KG1 (cell line): ENCODE measurements around the gene RPS27L.
A peak's percentile ranks its signal among the peaks of the same experiment; 100 is the strongest.

ENCODE experiments used
- DNase-seq: peaks from one replicate; lab custom pipeline; 2025; lab: John Stamatoyannopoulos, UW

RPS27L gene

GRCh38 chr15:63157118-63157843, at the start of gene RPS27L:
TSS of gene RPS27L (minus strand) at chr15:63157477. CDS start at chr15:63157405, 72 bp downstream.
- DNase-seq: peak; percentile 72

DNA sequence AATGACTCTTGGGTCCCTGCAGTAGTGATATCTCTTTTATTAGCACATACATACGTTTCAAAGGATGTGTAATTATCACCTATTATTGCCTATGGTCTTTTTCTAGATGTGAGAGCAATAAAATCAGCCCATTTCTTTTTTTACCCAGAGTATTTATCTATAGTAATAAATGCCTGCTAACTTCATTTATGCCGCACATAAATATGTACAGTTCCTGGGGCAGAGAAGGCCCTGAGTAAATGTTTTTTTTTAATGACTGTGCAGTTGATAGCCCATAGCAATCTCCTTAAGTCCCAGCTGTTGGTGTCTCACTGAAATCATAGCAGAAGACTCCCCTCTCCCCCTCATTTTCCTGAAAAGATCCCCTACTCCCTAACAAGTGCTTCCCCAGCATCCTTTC, 48.8 kb upstream of the RPS27L start:
- no peak for DNase-seq

DNA sequence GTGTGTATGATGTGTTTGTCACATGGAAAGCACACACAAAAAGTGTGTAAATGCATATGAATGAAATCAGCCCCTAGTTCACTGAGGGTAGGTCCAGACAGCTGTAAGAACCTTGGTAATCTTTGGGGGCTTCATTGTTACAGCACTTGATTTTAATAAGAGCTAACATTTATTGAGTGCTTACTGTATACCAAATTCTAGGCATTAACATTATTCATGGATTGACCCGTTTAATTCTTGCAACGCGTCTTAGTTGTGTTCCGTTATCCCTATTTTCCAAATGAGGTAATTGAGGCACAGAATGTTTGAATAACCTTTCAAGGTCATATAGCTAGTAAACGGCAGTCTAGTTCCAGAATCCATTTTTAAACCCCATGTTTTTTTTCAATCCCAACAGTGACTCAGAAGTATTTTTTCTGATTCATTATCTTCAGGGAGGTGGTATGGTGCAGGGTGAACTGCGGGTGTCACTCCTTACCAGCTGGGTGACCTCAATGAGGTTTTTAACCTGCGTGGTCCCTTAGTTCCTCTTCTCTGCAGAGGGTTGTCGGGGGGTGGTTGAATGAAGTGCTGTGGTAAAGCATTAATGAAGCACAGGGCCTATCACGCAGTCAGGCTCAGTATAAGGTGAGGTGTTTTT, 46.3 kb upstream of the RPS27L start:
- no peak for DNase-seq

- no peak for DNase-seq
Measured at GRCh38 chr15:63202861-63203260, 45.6 kb upstream of the RPS27L start.

DNA sequence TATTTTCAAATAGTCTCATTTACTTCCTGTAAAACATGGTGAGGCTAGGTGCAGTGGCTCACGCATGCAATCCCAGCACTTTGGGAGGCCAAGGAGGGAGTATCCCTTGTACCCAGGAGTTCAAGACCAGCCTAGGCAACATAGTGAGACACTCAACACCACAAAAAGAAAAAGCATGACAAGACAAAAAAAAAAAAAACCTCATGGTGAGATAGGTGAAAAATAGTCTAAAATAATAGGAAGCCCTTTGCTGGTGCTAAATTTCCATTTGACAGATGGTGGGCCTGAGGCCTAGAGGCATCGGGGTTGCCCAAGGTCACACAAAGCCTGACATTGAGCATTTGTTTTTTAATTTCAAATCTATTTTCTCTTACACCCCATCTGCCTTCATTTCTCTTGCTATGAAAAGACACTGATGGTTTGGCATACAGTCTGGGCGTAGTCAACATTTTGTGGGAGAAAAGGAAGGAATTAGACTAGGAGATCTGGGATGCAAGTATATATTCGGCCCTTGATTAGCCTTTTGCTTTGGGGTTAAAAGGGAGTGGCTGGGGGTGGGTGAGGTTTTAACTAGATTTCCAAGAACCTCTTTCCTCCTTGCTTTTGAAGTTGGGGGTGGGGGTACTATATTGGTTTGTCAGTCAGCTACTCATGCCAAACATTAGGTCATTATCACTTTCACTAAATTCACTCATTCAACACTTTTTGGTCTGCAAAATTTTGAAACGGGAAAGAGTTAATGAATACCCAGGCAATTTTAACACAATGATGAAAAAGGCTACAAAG, 43.4 kb upstream of the RPS27L start:
- no peak for DNase-seq

DNA sequence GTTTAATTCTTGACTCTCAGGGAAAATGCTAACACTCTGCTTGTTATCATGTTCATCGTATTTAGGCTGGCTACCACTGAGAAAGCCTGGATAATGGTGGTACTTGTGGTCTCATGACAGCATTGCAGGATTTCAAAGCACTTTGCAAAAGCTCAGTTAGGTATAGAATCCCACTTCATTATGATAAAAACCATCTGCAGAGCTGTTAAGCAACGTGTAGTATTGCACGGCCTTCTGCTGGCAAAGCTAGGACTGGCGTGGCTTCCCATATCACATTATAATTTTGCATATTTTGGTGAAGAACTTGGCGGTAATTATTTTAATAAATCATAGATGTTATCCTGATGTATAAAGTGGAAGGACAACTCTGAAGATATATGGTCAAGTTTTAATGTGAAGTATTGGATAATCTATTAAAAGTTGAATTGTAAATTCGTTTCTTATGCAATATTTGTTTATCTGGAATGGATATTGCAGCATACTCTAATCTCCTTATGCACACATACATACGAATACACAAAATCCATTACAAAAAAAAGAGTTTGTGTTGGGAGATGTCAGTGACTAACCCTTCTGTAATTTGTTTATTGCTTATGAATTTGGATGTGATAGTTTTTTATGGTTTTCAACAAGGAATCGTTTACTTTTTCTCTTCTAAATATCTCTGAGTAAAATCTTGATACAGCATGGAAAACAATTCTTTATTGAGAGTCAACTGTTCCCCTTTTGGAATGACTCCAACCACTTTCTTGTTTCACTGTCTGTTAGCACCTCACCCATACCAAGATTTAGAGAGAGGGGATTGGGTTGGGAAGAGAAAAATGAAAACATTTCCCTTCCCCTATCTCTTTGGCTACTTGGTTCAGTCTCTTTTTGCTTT, 41.3 kb upstream of the RPS27L start:
- no peak for DNase-seq

DNA sequence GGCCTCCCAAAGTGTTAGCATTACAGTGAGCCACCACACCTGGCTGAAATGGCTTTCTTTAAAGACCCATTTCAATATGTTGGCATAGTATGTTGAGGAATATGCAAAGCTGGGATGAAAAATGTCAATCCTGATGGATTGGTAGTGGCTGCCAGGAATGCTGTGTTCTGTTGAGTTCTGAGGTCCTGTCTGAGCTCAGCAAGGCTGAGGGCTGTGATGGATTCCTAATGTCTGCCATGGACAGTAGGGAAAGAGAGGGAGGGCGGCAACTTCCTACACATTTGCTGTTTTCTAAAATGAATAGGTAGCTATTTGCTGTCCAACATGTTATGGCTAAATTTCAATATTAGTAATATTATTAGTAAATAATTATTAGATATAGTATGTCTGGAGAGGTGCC, 40.3 kb upstream of the RPS27L start:
- DNase-seq: no peak

DNA sequence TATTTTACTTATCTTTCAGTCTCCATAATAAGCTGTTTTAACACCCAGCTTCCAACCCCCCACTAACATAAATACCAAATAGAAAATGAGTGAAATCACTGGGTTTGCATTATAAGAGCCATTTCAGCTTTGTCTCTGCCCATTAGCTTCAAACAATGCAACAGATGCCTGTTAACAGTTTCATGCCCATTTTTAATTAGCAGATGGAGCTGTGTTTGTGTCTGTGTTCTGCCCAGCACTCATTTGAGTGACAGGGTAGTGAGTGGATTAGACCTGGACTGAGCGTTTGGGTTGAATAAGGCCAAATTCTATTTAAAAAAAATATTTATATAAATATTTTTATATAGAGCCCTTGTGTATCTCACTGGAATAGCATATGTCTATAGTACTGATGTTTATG, 39.6 kb upstream of the RPS27L start:
- DNase-seq: no peak

- no peak for DNase-seq
Measured at GRCh38 chr15:63195569-63196015, 38.3 kb upstream of the RPS27L start.

DNA sequence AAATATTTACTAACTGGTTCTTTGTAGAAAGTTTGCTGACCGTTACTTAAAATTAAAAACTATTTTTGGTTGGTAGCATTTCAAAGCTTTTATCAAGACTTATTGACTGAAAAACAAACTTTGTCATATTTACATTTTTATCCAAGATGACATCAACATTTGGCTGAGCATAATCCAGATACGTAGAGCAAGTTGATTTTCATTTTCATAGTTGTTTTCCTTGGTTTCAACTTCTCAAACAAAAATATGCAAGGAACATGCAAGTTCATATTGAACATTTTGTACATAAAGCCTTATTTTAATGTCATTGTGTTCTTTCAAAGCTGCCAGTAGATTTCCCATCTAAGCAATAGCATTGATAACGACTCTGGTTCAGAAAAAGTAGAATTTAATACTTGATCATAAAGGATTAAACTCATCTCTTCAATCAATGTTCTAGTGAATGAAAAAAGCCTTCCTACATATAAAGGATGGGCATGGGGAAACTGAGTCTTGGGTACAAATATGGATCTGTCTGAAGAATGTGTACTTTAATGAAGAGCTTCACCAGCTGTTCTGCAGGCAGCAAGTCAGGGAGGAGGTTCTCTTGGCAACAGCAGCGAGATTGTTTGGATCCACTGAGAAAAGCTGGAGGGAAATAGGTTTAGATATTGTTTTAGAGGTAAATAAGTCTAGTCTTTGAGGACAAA, 37.7 kb upstream of the RPS27L start:
- DNase-seq: no peak

- DNase-seq: no peak
Measured at GRCh38 chr15:63194302-63194701, 37.0 kb upstream of the RPS27L start.

DNA sequence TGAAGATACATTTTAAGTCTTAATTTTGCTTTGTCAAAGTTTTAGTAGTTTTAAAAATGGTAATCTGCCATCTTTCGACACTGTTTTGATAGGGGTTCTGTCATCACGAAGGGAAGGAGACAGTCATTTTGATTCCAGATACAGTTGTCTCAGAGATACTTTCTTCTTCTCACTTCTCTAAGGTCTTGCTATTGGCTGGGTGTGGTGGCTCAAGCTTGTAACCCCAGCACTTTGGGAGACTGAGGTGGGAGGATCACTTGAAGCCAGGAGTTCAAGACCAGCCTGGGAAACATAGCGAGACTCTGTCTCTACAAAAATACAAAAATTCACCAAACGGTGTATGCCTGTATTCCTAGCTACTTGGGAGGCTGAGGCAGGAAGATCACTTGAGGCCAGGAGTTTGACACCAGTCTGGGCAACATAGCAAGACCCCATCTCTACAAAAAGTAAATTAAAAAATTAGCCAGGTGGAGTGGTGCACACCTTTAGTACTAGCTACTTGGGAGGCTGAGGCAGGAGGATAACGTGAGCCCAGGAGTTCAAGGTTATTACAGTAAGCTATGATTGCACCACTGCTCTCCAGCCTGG, 35.4 kb upstream of the RPS27L start:
- no peak for DNase-seq

- peak; percentile 79 for DNase-seq
Measured at GRCh38 chr15:63191895-63192618, 34.8 kb upstream of the RPS27L start.

DNA sequence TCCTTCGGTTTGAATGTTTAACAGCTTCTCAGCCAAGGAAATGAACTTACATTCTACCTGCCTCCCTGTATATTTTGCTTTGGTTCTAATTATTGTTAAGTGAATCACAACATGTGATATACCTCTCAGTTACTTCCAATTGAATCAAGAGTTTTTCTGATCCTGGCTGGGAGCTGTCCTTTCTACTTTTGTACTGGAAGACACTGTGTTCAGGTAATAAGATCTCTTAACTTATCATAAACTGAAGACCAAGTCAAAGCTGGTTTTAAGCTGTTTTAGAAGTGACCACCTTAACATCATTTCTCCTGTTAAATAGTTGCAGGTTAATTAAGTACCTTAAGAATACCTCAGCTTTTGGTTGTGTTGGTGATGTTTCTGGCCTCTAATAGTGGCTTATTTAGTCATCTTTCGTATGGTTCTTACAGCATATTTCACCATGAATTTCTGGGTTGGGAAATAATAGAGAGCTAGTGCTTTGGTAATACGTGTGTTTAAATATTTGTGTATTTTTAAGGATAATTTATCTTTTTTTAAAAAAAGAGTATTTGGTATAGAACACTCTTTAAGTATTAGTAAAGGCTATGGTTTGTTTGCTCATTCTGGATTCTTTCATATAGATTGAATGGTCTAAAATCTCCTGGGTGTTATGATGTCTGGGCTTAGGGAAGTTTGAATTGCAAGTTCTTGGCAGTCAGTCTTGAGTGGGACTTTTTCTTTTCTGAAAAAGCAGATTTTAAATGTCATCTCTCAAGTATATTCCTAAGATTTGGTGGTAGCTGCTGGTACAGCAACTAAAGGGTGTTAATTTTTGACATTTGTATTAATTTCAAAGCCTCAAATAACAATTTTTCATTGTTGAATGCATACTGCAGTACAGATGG, 33.7 kb upstream of the RPS27L start:
- no peak for DNase-seq

DNA sequence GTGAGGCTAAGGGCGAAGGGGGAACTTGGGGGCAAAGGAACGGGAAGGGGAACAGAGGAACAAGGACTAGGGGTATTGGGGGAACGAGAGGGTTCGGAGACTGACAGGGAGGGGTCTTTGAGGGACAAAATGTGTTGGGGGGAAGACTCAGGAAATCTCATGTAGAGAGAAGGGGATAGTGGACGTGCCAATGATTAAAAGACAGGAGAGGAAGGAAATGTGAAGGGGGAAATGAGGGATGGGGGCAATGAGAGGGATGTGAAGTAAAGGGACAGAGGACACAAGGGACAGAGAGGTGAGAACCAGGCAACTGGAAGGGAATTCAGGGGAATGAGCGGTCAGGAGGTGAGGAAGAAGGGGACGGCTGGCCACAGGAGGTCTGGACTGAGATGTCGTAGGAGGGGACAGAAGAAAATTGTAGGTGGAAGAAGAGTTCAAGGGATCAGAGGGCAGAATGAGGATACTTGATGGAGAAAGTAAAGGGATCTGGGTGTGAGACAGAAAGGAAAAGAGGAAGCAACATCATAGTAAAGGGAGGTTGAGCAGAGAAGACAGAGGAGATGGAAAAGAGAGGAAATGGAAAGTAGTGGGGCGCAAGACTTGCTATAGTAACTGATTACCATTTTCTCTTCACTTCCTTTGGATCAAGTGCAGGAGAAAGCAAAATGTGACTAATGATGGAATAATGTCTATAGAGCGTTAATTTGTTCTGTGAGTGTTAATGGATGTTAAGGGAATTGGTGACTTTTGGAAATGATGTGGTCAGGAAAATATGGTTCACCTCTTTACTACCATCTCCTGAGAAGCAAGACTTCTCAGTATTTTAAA, 32.9 kb upstream of the RPS27L start:
- DNase-seq: no peak

DNA sequence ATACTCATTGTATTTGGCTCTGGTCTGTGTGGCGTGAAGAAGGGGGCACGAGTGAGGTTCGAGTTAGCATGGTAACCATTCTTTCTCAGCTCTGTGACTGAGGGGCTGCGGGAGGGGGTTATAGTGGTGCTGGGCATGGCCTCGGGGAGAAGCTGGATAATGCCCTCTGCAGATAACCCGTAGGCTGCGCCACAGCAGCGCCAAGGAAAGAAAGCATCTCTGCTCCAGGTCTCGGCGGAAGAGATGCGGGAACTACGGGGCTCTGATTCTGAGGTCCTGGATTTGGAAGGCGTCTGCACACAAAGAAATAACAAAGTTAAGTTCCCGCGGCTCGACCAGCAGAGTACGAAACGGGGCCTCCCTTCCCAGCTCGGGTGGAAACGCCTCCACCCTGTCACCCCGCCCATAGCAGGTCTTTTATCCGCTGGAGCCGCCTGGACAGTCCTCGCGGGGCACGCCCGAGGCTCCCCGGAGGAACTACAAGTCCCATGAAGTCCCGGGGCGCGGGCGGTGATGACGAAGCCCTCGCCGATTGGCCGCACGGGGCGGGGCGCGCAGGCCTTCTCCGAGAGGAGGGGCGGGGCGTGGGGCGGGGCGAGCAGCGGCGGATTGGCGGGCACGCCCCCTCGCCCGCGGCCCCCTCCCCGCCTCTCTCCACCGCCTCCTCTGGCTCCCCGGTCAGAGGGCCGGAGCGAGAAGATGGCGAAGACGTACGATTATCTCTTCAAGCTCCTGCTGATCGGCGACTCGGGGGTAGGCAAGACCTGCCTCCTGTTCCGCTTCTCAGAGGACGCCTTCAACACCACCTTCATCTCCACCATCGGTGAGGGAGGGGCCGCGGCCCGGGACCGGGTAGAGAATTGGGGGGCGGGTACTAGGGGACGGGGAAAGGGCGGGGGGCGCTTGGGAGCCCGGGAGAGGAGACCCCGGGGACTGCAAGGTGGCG, 31.9 kb upstream of the RPS27L start, which contains the start of gene RAB8B:
Gene RAB8B (plus strand): TSS at position 681 of the 946 bp plus-strand sequence. CDS start 19 bp downstream, at position 700.
- peak; percentile 85 for DNase-seq
